ENCODE results near the gene WEE1. TPM values are rescaled to one million over a fixed set of nuclear protein-coding genes. Genes with fewer than 3 reads are reported as not detected.
"Not testable (repeated sequence)": the region's sequence is repeated elsewhere in the genome, so short reads cannot be mapped to it uniquely, and the experiment has no call there.

WEE1 gene
- total RNA-seq, 2 experiments from 2014 or later, result 60.5 to 64.2 TPM

DNA sequence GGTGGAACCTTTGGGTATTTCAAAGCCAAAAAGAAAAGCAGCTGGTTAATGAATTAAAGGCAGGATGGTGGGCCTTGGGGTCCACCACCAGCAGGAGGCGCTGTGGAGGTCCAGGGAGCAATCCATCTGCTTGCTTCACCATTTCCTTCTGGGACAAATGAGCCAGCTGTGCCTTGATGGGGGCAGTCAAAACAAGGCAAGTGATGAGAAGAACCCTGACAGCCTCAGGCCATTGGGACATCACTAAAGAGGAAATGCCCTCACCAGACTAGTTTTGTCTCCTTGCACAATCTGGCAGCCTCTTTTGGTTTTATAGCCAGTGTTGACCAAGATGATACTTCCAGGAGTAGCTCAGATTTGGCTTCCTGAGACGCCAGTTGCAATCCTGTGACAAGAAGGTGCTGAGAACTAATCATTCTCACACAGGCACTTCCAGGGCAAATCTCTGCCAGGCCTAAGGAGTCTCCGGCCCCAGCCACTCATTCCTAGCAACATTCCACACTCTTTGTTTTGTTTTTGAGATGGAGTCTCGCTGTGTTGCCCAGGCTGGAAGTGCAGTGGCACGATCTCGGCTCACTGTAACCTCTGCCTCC, 38.2 kb upstream of the WEE1 start:
- ChIA-PET CTCF (interaction anchor here (0.7 to 2.2 kb wide), 24 partner anchors 10 to 788 kb away, joined by 3 to 17 read pairs (median 5); partner anchors contain the start of gene WEE1), POLR2A (interaction anchor here (0.6 kb wide), 1 partner anchor 772 kb away, joined by 3 read pairs; no protein-coding TSS in a partner anchor)
- Mint-ChIP-seq H3K4me3 (no peak overlapping the region), H3K27me3 (no peaks in the 10 kb centered on the region), H3K27ac (no peak overlapping the region), H3K36me3 (ENCODE audit: low read depth) (no peaks in the 10 kb centered on the region), H3K4me1 (peaks cover 1% of the 10 kb centered on the region), H3K9me3 (no peaks in the 10 kb centered on the region)
- DNase-seq, result peak; percentile 76

DNA sequence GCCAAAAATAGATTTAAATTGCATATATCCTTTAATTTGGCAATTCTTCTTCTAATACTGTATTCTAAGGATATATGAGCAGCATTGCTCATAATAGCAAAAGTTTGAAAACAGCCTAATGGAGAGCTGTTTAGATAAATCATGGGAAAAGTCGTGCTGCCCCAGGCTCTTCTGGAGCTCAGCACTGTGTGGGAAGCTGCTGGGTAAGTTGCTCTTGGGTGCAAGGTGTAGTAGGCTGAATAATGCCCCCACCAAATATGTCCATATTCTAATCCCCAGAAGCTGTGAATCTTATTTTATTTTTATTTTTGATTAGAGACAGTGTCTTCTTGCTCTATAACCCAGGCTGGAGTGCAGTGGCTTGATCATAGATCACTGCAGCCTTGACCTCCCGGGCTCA, 34.9 kb upstream of the WEE1 start:
- DNase-seq, result no peak
- Mint-ChIP-seq H3K27ac (no peak overlapping the region), H3K4me3 (no peak overlapping the region), H3K36me3 (ENCODE audit: low read depth) (peaks cover 1% of the 10 kb centered on the region), H3K27me3 (no peaks in the 10 kb centered on the region), H3K4me1 (peaks cover 1% of the 10 kb centered on the region), H3K9me3 (no peaks in the 10 kb centered on the region)
- ChIA-PET POLR2A (no interaction called here), CTCF (interaction anchor here (0.6 to 2.0 kb wide), 4 partner anchors 9 to 102 kb away, joined by 3 to 5 read pairs (median 3); no protein-coding TSS in a partner anchor)

DNA sequence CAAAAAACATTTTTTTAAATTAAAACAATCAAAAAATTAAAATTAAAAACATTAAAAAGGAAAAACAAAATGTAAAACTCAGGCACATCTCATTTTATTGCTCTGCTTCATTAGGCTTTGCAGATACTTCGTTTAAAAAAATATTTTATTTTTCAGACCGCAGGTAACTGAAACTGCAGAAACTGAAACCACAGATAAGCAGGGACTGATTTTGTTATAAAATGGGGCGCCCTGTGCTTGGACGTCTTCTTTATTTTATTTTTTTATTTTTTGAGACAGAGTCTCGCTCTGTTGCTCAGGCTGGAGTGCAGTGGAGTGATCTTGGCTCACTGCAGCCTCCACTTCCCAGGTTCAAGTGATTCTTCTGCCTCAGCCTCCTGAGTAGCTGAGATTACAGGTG, 24.3 kb upstream of the WEE1 start:
- H3K4me3 Mint-ChIP-seq, POLR2A ChIA-PET, H3K4me1 Mint-ChIP-seq, H3K9me3 Mint-ChIP-seq, H3K27me3 Mint-ChIP-seq, DNase-seq, H3K27ac Mint-ChIP-seq: not testable (repeated sequence)
- peaks cover 11% of the 10 kb centered on the region for H3K36me3 Mint-ChIP-seq (ENCODE audit: low read depth)
- CTCF ChIA-PET, result interaction anchor here (0.9 kb wide), 1 partner anchor 15 kb away, joined by 5 read pairs; no protein-coding TSS in a partner anchor

DNA sequence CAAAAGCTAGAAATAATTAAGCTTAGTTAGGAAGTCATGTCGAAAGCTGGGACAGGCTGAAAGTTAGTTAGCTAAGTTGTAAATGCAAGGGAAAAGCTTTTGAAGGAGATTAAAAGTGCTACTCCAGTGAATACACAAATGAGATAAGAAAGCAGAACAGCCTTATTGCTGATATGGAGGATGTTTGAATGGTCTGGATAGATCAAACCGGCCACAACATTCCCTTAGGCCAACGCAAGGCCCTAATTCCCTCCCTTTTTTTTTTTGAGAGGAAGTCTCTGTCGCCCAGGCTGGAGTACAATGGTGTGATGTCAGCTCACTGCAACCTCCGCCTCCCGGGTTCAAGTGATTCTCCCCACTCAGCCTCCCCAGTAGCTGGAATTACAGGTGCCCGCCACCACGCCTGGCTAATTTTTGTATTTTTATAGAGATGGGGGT, 23.3 kb upstream of the WEE1 start:
- no peak for DNase-seq
- no peak overlapping the region for H3K4me3 Mint-ChIP-seq
- H3K9me3 Mint-ChIP-seq, result peaks cover 3% of the 10 kb centered on the region
- H3K27me3 Mint-ChIP-seq, result no peaks in the 10 kb centered on the region
- H3K27ac Mint-ChIP-seq, result no peak overlapping the region
- ChIA-PET CTCF (interaction anchor here (0.6 kb wide), 1 partner anchor 20 kb away, joined by 3 read pairs; no protein-coding TSS in a partner anchor), POLR2A (interaction anchor here (0.7 kb wide), 1 partner anchor 17 kb away, joined by 3 read pairs; no protein-coding TSS in a partner anchor)
- H3K36me3 Mint-ChIP-seq (ENCODE audit: low read depth), result peaks cover 8% of the 10 kb centered on the region
- peaks cover 4% of the 10 kb centered on the region for H3K4me1 Mint-ChIP-seq

DNA sequence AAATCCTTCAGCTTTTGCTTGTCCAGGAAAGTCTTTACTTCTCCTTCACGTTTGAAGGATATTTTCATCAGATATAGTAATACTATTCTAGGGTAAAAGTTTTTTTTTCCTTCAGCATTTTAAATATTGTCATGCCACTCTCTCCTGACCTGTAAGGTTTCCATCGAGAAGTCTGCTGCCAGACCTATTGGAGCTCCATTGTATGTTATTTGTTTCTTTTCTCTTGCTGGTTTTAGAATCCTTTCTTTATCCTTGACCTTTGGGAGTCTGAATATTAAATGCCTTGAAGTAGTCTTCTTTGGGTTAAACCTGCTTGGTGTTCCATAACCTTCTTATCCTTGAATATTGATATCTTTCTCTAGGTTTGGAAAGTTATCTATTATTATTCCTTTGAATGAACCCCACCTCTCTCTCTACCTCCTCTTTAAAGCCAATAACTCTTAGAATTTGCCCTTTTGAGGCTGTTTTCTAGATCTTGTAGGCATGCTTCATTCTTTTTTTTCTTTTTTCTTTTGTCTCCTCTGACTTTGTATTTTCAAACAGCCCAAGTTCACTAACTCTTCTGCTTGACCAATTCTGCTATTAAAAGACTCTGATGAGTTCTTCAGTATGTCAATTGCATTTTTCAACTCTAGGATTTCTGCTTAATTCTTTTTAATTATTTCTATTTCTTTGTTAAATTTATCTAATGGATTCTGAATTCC, 12.0 kb upstream of the WEE1 start:
- Mint-ChIP-seq H3K27ac (no peak overlapping the region), H3K36me3 (ENCODE audit: low read depth) (peaks cover 17% of the 10 kb centered on the region), H3K27me3 (peaks cover 6% of the 10 kb centered on the region), H3K4me3 (no peak overlapping the region), H3K9me3 (peaks cover 23% of the 10 kb centered on the region), H3K4me1 (peaks cover 16% of the 10 kb centered on the region)
- POLR2A ChIA-PET, result no interaction called here
- CTCF ChIA-PET, result interaction anchor here (1.3 kb wide), 1 partner anchor 51 kb away, joined by 4 read pairs; no protein-coding TSS in a partner anchor
- no peak for DNase-seq

GRCh38 chr11:9562716-9563115, 10.8 kb upstream of the WEE1 start:
- H3K4me1 Mint-ChIP-seq, result peaks cover 18% of the 10 kb centered on the region
- peaks cover 23% of the 10 kb centered on the region for H3K9me3 Mint-ChIP-seq
- POLR2A ChIA-PET, result no interaction called here
- peaks cover 17% of the 10 kb centered on the region for H3K36me3 Mint-ChIP-seq (ENCODE audit: low read depth)
- no peak overlapping the region for H3K27ac Mint-ChIP-seq
- H3K27me3 Mint-ChIP-seq, result peaks cover 6% of the 10 kb centered on the region
- CTCF ChIA-PET, result interaction anchor here (1.0 to 1.3 kb wide), 3 partner anchors 8 to 50 kb away, joined by 3 to 4 read pairs (median 3); no protein-coding TSS in a partner anchor
- no peak overlapping the region for H3K4me3 Mint-ChIP-seq
- DNase-seq, result no peak

GRCh38 chr11:9563196-9563730, 10.2 kb upstream of the WEE1 start:
- H3K4me1 Mint-ChIP-seq, result peaks cover 21% of the 10 kb centered on the region

DNA sequence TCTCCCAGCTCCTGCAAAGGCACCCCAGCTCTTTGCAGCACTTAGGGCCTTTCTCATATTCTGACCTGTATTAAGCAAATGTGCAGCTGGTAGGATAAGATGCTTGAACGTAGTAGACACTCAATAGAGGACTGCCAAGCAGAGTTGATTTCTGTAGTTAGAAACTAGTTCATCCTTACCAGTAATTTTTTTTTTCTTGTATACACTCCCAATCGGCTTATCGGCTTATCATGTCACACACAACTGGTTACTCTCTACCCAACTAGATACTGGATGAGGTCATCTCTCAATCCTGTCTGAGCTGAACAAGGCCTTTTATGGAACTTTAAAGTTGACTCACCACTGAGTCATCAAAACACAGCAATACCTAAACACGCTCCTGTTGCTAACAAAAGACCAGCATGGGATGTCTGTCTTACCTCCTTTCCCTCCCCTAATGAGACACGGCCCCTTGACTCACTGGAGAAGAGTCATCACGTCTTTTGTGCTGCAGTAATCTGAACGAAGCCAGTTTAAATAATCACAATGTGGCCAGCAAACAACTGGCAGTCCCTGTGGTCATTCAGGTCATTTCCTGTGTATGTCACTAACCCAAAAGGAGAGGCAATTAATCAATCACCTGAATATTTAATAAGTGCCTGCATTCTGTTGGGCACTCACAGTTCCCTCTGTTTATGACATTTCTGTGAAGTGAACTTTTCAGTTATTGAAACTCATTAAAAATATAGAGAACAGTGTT, 7.5 kb upstream of the WEE1 start:
- no peak overlapping the region for H3K4me3 Mint-ChIP-seq
- H3K27ac Mint-ChIP-seq, result peak overlapping the region; percentile 84
- peaks cover 9% of the 10 kb centered on the region for H3K27me3 Mint-ChIP-seq
- ChIA-PET CTCF (interaction anchor here (0.6 to 2.4 kb wide), 4 partner anchors 11 to 48 kb away, joined by 3 to 9 read pairs (median 6); no protein-coding TSS in a partner anchor), POLR2A (no interaction called here)
- DNase-seq, result peak; percentile 48
- H3K36me3 Mint-ChIP-seq (ENCODE audit: low read depth), result peaks cover 11% of the 10 kb centered on the region
- H3K4me1 Mint-ChIP-seq, result peaks cover 34% of the 10 kb centered on the region
- H3K9me3 Mint-ChIP-seq, result peaks cover 13% of the 10 kb centered on the region

More at GRCh38 chr11:9563196-9563730, 10.2 kb upstream of the WEE1 start:
- Mint-ChIP-seq H3K4me3 (no peak overlapping the region), H3K9me3 (peaks cover 23% of the 10 kb centered on the region), H3K36me3 (ENCODE audit: low read depth) (peaks cover 17% of the 10 kb centered on the region), H3K27ac (no peak overlapping the region), H3K27me3 (peaks cover 6% of the 10 kb centered on the region)
- DNase-seq, result no peak
- POLR2A ChIA-PET, result no interaction called here
- CTCF ChIA-PET, result interaction anchor here (1.0 to 1.1 kb wide), 2 partner anchors 8 to 9 kb away, joined by 3 read pairs; no protein-coding TSS in a partner anchor

DNA sequence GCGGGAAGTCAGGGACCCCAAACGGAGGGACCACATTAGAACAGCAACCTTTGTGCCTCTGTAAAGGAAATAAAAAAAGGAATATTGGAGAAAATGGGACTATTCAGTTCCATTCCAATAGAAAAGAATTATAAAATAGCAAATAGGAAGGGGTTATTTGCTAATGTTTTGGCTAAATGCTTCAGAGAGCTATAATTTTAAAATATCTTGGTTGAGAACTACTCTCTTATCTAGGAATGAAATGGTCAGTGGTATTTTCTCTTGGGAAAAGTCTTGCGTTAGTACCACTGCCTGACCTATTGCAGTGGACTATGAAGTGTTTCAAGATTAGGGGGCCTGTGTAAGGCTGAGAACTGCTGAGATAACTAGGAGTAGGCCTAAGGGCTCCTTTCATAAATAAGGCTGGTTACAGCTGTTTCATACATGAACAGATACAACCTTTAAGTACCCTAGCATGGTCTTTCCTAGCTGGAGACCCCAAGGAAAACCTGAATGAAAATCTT, 6.9 kb upstream of the WEE1 start:
- H3K36me3 Mint-ChIP-seq (ENCODE audit: low read depth), result peaks cover 6% of the 10 kb centered on the region
- peaks cover 7% of the 10 kb centered on the region for H3K9me3 Mint-ChIP-seq
- H3K4me1 Mint-ChIP-seq, result peaks cover 35% of the 10 kb centered on the region
- H3K27me3 Mint-ChIP-seq, result peaks cover 6% of the 10 kb centered on the region
- CTCF ChIA-PET, result interaction anchor here (0.6 to 2.4 kb wide), 5 partner anchors 10 to 736 kb away, joined by 3 to 9 read pairs (median 4); no protein-coding TSS in a partner anchor
- POLR2A ChIA-PET, result interaction anchor here (0.5 kb wide), 1 partner anchor 17 kb away, joined by 3 read pairs; no protein-coding TSS in a partner anchor
- H3K27ac Mint-ChIP-seq, result no peak overlapping the region
- no peak overlapping the region for H3K4me3 Mint-ChIP-seq
- no peak for DNase-seq

GRCh38 chr11:9567401-9567800, 6.1 kb upstream of the WEE1 start:
- H3K4me1 Mint-ChIP-seq, result peaks cover 42% of the 10 kb centered on the region
- CTCF ChIA-PET, result interaction anchor here (0.6 to 2.4 kb wide), 6 partner anchors 10 to 735 kb away, joined by 3 to 9 read pairs (median 4); no protein-coding TSS in a partner anchor

DNA sequence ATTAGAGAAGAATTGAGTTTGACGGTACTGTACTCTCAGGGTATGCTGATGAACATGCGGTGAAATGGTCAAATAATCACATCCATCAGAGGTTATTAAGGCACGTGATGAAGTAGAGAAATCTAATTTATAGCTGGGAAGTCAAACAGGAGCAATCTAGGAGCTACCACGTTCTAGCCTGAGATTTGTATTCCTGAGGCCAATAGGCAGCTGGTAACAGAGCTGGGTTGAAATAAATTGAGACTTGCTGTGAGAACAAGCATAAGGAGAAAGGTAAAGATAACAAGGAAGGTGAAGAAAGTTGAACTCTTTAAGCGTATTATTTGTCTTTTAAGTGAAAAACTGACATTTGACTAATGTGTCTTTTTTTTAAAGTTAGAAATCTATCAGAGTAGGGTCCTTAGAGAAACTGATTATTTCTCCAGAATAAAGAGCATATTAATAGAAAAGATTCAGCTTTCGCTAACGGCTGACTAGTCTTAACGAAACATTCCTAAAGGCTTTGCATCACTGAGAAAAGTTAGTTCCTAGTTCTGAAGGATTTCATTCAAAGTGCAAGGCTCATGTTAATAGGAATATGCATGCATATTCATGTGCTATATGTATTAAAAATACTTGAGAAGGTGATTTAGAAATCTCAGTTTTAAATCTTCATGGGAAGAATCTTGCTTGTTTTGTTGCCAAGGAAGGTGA, 5.2 kb upstream of the WEE1 start:
- H3K9me3 Mint-ChIP-seq, result no peaks in the 10 kb centered on the region
- H3K4me3 Mint-ChIP-seq, result no peak overlapping the region
- H3K27ac Mint-ChIP-seq, result no peak overlapping the region
- POLR2A ChIA-PET, result no interaction called here
- DNase-seq, result no peak
- H3K4me1 Mint-ChIP-seq, result peaks cover 42% of the 10 kb centered on the region
- CTCF ChIA-PET, result interaction anchor here (1.2 to 1.5 kb wide), 2 partner anchors 44 to 180 kb away, joined by 3 read pairs; no protein-coding TSS in a partner anchor
- no peaks in the 10 kb centered on the region for H3K36me3 Mint-ChIP-seq (ENCODE audit: low read depth)
- H3K27me3 Mint-ChIP-seq, result peaks cover 3% of the 10 kb centered on the region

More at GRCh38 chr11:9567401-9567800, 6.1 kb upstream of the WEE1 start:
- no peak overlapping the region for H3K27ac Mint-ChIP-seq
- H3K9me3 Mint-ChIP-seq, result peaks cover under 1% of the 10 kb centered on the region
- no peak for DNase-seq
- peaks cover 3% of the 10 kb centered on the region for H3K27me3 Mint-ChIP-seq
- no peak overlapping the region for H3K4me3 Mint-ChIP-seq
- POLR2A ChIA-PET, result no interaction called here
- no peaks in the 10 kb centered on the region for H3K36me3 Mint-ChIP-seq (ENCODE audit: low read depth)
